GM10266 (cell line): ENCODE results near the gene FRY.

Experiments
- DNase-seq: peaks from one replicate; pipeline ENCODE4 v3.0.0; 2012; ENCODE audit errors: extremely low spot score
- CTCF ChIP-seq: IDR thresholded peaks from 2 replicates; pipeline ENCODE4 v1.5.1; 2012; ENCODE audit warnings: mild to moderate bottlenecking, low read depth; ENCODE audit not compliant: control insufficient read depth, insufficient read depth; ENCODE audit errors: missing control alignments

FRY gene

GRCh38 chr13:32008518-32009175, 22.9 kb upstream of the FRY start:
- DNase-seq: no peak
- no peak for TF ChIP-seq CTCF

- TF ChIP-seq CTCF: no peak
- DNase-seq: no peak
Observed at GRCh38 chr13:32009362-32009761, 22.2 kb upstream of the FRY start.

GRCh38 chr13:32010136-32010535, 21.4 kb upstream of the FRY start:
- DNase-seq: no peak

GRCh38 chr13:32011971-32012370, 19.6 kb upstream of the FRY start:
- no peak for DNase-seq
- no peak for TF ChIP-seq CTCF

More at GRCh38 chr13:32010136-32010535, 21.4 kb upstream of the FRY start:
- no peak for TF ChIP-seq CTCF

GRCh38 chr13:32013181-32013580, 18.4 kb upstream of the FRY start:
- DNase-seq: no peak
- TF ChIP-seq CTCF: no peak

GRCh38 chr13:32016119-32016518, 15.5 kb upstream of the FRY start:
- no peak for DNase-seq
- no peak for TF ChIP-seq CTCF

GRCh38 chr13:32016631-32017030, 14.9 kb upstream of the FRY start:
- TF ChIP-seq CTCF: no peak
- no peak for DNase-seq
